Measurements from ENCODE around the gene ATAD3C. TPM values are rescaled to one million over a fixed set of nuclear protein-coding genes. Genes with fewer than 3 reads are reported as not detected.

The ATAD3C gene
- total and polyA plus RNA-seq, 10 of the 15 experiments (the other 5 are each of a cell fraction or from before 2014, with no cell fraction given) = 0.03 to 3.1 (median 0.86) TPM

DNA sequence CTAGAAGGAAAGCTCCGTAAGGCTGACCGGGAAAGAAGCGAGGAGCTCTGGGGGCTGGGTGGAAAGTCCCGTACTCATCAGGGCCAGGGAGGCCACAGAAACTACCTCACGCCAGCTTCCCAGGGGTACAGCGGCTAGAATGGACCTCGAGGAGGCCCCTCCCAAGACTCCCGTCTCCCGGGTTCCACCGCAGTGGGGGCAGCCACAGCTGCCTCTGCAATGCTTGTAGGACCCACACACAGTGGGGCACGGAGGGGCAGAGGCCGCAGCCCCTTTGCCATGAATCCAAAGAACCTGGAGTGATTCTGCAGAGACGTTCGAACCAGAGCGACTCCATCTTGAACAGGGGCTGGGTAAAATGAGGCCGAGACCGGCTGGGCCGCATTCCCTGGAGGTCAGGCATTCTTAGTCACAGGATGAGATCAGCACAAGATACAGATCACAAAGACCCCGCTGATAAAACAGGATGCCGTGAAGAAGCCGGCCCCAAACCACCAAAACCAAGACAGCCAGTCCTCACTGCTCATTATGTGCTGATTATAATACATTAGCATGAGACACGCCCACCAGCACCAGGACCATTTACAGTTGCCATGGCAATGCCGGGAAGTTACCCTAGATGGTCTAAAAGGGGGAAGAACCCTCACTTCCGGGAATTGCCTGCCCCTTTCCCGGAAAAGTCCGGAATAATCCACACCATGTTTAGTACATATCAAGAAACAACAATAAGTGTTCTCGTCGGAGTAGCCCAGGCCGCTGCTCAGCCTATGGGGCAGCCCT lies 26.8 kb upstream of the ATAD3C start (continued):
- TF ChIP-seq, protein P1, sequence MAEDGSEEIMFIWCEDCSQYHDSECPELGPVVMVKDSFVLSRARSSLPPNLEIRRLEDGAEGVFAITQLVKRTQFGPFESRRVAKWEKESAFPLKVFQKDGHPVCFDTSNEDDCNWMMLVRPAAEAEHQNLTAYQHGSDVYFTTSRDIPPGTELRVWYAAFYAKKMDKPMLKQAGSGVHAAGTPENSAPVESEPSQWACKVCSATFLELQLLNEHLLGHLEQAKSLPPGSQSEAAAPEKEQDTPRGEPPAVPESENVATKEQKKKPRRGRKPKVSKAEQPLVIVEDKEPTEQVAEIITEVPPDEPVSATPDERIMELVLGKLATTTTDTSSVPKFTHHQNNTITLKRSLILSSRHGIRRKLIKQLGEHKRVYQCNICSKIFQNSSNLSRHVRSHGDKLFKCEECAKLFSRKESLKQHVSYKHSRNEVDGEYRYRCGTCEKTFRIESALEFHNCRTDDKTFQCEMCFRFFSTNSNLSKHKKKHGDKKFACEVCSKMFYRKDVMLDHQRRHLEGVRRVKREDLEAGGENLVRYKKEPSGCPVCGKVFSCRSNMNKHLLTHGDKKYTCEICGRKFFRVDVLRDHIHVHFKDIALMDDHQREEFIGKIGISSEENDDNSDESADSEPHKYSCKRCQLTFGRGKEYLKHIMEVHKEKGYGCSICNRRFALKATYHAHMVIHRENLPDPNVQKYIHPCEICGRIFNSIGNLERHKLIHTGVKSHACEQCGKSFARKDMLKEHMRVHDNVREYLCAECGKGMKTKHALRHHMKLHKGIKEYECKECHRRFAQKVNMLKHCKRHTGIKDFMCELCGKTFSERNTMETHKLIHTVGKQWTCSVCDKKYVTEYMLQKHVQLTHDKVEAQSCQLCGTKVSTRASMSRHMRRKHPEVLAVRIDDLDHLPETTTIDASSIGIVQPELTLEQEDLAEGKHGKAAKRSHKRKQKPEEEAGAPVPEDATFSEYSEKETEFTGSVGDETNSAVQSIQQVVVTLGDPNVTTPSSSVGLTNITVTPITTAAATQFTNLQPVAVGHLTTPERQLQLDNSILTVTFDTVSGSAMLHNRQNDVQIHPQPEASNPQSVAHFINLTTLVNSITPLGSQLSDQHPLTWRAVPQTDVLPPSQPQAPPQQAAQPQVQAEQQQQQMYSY (CRISPR knock-in tag; IDR thresholded peaks at IDR 0.05) = peak; percentile 96
- TF ChIP-seq, protein P2, sequence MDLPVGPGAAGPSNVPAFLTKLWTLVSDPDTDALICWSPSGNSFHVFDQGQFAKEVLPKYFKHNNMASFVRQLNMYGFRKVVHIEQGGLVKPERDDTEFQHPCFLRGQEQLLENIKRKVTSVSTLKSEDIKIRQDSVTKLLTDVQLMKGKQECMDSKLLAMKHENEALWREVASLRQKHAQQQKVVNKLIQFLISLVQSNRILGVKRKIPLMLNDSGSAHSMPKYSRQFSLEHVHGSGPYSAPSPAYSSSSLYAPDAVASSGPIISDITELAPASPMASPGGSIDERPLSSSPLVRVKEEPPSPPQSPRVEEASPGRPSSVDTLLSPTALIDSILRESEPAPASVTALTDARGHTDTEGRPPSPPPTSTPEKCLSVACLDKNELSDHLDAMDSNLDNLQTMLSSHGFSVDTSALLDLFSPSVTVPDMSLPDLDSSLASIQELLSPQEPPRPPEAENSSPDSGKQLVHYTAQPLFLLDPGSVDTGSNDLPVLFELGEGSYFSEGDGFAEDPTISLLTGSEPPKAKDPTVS (IDR thresholded peaks at IDR 0.05; ENCODE audit: low read depth, low read length) = no peak
- TF ChIP-seq SRF (IDR thresholded peaks at IDR 0.05; ENCODE audit: low read depth in 2 of 2, low read length in 2 of 2) = peak in 1 of 2 experiments; percentile 60; a peak in 1 of 4 replicates
- peak; percentile 18 for TF ChIP-seq MEF2B (IDR thresholded peaks at IDR 0.05; ENCODE audit: partially characterized antibody, poor library complexity, severe bottlenecking)
- TF ChIP-seq, protein P3, sequence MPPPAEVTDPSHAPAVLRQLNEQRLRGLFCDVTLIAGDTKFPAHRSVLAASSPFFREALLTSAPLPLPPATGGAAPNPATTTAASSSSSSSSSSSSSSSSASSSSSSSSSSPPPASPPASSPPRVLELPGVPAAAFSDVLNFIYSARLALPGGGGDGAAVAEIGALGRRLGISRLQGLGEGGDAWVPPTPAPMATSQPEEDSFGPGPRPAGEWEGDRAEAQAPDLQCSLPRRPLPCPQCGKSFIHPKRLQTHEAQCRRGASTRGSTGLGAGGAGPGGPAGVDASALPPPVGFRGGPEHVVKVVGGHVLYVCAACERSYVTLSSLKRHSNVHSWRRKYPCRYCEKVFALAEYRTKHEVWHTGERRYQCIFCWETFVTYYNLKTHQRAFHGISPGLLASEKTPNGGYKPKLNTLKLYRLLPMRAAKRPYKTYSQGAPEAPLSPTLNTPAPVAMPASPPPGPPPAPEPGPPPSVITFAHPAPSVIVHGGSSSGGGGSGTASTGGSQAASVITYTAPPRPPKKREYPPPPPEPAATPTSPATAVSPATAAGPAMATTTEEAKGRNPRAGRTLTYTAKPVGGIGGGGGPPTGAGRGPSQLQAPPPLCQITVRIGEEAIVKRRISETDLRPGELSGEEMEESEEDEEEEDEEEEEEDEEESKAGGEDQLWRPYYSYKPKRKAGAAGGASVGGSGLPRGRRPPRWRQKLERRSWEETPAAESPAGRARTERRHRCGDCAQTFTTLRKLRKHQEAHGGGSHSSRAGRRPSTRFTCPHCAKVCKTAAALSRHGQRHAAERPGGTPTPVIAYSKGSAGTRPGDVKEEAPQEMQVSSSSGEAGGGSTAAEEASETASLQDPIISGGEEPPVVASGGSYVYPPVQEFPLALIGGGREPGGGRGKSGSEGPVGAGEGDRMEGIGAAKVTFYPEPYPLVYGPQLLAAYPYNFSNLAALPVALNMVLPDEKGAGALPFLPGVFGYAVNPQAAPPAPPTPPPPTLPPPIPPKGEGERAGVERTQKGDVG (CRISPR knock-in tag; IDR thresholded peaks at IDR 0.05) = peak; percentile 98
- TF ChIP-seq, protein P4, sequence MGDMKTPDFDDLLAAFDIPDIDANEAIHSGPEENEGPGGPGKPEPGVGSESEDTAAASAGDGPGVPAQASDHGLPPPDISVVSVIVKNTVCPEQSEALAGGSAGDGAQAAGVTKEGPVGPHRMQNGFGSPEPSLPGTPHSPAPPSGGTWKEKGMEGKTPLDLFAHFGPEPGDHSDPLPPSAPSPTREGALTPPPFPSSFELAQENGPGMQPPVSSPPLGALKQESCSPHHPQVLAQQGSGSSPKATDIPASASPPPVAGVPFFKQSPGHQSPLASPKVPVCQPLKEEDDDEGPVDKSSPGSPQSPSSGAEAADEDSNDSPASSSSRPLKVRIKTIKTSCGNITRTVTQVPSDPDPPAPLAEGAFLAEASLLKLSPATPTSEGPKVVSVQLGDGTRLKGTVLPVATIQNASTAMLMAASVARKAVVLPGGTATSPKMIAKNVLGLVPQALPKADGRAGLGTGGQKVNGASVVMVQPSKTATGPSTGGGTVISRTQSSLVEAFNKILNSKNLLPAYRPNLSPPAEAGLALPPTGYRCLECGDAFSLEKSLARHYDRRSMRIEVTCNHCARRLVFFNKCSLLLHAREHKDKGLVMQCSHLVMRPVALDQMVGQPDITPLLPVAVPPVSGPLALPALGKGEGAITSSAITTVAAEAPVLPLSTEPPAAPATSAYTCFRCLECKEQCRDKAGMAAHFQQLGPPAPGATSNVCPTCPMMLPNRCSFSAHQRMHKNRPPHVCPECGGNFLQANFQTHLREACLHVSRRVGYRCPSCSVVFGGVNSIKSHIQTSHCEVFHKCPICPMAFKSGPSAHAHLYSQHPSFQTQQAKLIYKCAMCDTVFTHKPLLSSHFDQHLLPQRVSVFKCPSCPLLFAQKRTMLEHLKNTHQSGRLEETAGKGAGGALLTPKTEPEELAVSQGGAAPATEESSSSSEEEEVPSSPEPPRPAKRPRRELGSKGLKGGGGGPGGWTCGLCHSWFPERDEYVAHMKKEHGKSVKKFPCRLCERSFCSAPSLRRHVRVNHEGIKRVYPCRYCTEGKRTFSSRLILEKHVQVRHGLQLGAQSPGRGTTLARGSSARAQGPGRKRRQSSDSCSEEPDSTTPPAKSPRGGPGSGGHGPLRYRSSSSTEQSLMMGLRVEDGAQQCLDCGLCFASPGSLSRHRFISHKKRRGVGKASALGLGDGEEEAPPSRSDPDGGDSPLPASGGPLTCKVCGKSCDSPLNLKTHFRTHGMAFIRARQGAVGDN (IDR thresholded peaks at IDR 0.05) = peak; percentile 100
- TF ChIP-seq BMI1 (IDR thresholded peaks at IDR 0.05; ENCODE audit: borderline replicate concordance) = peak; percentile 70
- TF ChIP-seq, protein P5, sequence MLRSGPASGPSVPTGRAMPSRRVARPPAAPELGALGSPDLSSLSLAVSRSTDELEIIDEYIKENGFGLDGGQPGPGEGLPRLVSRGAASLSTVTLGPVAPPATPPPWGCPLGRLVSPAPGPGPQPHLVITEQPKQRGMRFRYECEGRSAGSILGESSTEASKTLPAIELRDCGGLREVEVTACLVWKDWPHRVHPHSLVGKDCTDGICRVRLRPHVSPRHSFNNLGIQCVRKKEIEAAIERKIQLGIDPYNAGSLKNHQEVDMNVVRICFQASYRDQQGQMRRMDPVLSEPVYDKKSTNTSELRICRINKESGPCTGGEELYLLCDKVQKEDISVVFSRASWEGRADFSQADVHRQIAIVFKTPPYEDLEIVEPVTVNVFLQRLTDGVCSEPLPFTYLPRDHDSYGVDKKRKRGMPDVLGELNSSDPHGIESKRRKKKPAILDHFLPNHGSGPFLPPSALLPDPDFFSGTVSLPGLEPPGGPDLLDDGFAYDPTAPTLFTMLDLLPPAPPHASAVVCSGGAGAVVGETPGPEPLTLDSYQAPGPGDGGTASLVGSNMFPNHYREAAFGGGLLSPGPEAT (IDR thresholded peaks at IDR 0.05; ENCODE audit: low read depth) = peak; percentile 58; the same call in 1 of the 2 replicates
- TF ChIP-seq MTA2 (IDR thresholded peaks at IDR 0.05; ENCODE audit: low read depth) = peak; percentile 35
- TF ChIP-seq GATAD2B (conservative IDR thresholded peaks at IDR 0.05; ENCODE audit: low read depth) = 0 out of 2 replicates have a peak, but pooled peaks have one; percentile 46
- TF ChIP-seq, protein P6, sequence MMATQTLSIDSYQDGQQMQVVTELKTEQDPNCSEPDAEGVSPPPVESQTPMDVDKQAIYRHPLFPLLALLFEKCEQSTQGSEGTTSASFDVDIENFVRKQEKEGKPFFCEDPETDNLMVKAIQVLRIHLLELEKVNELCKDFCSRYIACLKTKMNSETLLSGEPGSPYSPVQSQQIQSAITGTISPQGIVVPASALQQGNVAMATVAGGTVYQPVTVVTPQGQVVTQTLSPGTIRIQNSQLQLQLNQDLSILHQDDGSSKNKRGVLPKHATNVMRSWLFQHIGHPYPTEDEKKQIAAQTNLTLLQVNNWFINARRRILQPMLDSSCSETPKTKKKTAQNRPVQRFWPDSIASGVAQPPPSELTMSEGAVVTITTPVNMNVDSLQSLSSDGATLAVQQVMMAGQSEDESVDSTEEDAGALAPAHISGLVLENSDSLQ (IDR thresholded peaks at IDR 0.05) = no peak

Measured in GM12878 (cell line).